GM21529 (cell line): ENCODE results near the gene SLC22A23.
A peak's percentile ranks its signal among the peaks of the same experiment; 100 is the strongest.

Experiments
- ATAC-seq: cut with Tn5 transposase; IDR thresholded peaks from one replicate; pipeline ENCODE4 v1.9.1; 2021; ENCODE audit not compliant: unreplicated experiment

The SLC22A23 gene

GRCh38 chr6:3273707-3274521, 182.9 kb downstream of the SLC22A23 start:
- no peak for ATAC-seq

DNA sequence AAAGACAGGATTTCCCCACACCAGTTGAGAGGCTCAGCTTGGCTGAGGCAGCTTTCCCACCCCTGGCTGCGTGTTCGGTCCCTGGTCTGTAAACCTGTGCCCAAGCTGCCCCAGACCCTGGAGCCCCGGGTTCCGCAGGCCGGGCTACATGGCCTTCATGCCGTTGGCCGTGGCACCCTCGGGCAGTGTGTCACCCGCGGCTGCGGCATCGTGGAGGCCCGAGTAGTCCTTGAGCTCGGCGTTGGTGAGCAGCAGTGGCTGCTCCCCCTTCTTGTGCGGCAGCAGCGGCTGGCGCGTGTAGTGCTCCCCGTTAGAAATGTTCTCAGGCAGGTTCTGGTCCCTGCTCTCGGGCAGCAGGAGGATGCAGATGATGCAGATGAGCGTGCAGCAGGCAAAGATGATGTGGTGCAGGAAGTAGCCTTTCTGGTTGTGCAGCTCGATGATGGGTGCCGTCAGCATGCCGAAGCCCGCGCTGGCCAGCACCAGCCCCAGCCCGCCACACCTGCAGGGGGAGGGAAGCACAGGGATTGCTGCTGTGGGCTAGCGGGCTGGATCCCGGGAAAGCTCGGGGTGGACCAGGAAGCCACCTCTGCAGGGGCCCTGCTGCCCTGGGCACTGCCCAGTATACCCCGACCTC, 183.8 kb downstream of the SLC22A23 start:
- no peak for ATAC-seq

DNA sequence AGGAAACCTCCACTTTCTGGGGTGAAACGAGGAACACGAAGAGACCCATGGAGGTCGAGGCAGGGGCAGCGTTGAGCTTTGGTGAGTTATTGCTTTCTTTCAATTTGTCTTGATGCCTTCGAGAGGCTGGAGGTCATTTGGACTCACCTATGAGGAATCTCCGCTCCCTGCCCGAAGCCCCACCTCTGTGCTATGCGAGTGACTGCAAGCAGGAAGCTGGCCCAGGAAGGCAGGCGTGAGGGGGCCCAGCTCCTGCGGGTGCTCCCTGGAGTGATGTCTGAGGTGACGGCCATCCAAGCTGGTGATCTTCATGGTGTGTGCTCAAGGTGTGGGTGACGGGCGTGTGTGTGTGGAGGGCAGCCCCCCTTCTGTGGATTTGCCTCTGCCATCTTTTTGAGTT, 185.1 kb downstream of the SLC22A23 start:
- ATAC-seq = no peak

- no peak for ATAC-seq
These were observed 186.6 kb downstream of the SLC22A23 start for GRCh38 chr6:3270258-3270657.

DNA sequence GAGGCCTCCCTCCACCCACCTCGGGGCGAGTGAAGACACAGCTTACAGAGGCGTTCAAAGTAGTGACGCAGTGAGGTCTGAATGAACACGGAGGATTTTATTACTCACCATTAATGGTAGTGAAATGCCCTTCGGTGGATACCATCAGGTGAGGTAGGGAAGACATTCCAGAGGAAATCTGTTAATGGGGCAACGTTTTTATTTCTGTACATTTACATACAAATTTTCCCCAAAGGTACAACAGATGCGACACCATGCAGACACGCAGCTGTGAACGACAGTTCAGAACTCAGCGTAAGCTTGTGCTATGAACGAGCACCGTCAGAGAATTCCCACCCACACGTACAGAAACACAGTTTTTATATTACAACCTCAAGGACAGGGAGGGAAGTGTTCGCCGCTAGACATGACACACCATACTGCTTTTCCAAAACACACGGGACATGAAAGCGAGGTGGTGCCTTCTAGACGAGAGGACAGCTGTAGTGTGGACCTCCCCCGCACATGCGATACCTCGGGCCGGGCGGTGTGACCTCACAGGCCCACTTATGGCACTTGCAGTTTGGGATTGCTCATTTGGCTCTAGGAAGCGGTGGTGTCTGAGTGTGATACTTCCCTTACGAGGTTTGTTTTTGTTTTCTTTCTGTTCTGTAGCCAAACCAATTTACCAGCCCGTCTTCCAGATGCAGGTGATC, 187.4 kb downstream of the SLC22A23 start:
- ATAC-seq = no peak

GRCh38 chr6:3268680-3269079, 188.2 kb downstream of the SLC22A23 start:
- no peak for ATAC-seq

DNA sequence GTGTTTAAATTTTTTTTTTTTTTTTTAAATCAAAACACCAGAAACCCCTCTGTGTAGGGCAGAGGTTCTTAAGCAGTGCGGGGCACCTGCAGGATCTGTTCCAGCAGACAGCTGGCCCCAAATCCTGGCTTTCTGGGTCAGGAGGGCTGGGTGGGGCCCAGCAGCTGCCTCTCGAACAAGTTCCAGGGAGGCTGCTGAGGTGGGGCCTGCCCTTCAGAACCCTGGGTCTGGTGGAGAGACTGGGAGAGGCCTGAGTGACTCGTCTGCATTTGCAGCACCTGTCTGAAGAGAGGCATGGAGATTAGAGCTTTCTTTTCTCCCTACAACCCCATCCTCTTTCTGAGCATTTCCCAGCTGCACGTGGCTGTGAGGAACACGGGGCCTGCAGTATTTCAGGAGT, 189.7 kb downstream of the SLC22A23 start:
- ATAC-seq = no peak

DNA sequence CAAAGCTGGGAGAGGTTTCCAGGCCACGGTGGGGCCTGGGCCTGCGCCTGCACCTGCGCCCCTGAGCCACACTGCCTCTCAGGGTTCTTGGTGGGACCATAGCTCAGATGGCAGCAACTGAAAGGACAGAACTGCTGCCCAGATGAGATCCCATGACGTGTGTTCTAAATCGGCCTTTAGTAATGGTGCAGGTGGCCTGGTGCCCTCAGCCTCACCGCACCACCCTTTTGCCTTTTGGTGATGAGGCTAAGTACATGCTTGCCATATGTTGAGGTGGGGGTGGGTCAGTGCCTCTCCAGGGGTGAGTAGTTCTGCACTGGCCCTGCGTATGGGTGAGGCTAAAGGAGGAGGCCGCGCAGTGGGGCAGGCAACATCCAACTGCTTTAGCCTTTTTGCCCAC, 190.7 kb downstream of the SLC22A23 start:
- ATAC-seq = no peak

DNA sequence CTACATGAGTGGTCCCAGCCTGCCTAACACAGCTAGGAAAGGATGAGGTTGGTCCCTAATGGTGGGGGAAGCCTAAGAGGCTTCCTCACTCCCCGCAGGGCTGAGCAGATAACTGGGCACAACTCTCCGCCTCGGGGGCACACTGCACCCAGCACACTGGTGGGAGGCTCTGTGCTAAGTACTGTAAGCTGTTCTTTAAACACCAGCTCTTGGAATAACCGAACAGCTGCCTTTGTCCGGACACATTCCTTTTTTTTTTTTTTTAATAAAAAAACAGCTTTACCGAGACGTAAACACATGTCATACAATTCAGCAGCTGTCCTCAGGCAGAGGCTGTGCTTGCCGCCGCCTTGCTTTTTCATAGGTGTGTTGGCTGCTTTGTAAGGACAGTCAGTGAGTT, 191.2 kb downstream of the SLC22A23 start:
- no peak for ATAC-seq

DNA sequence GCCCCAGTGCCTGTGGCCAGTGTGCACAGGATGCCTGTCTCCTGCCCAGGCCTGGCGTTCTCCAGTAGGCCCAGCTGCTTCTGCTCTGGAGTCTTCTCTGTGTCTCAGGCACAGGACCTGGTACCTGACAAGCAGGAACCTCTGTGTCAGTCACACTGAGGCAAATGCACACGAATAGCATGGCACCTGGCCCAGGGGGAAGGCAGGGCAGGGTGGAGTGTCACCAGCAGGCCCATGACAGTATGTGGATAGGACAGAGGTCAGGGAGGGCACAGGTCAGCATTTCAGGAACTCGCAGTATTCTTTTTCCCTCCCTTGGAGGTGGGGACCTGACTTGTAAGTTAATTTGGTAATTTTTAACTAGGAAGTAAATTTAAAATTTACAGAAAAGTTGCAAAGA, 192.5 kb downstream of the SLC22A23 start:
- no peak for ATAC-seq

DNA sequence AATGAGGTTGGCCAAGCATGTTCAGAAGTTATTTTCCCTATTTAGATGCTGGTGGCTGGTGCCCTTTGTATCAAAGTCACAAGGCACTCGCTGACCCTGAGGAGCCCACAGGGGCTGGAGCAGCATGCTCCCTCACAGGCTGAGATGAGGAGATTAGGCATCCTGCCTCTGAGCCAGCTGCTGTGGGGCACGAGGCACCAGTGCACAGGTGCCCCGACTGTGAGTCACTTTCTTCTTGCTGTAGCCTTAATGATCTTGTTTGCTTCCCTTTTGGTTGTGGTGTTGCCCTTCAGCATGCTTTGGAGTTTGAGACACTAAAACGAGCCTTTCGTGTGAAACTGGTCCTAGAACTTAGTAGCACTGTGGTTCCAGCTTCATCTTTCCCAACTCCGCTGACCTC, 193.8 kb downstream of the SLC22A23 start:
- ATAC-seq = no peak

DNA sequence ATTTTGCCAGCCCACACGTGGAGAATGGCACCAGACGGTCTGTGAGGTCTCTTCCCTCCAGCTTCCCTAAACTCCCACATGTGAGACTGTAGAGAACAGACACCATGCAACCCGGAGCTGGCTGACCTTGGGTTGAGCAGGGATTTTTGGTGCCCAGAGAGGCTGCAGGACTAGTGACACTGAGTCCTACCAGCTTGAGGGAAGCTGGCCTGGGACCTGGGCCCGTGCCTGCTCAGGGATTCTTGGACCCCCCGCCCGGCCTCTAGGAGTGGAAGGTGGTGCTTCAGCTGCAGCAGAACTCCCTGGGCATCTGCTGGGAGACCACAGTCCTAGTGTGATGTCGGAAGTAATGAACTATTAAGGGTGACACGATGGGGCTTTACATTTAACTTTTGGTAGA, 194.9 kb downstream of the SLC22A23 start:
- no peak for ATAC-seq

DNA sequence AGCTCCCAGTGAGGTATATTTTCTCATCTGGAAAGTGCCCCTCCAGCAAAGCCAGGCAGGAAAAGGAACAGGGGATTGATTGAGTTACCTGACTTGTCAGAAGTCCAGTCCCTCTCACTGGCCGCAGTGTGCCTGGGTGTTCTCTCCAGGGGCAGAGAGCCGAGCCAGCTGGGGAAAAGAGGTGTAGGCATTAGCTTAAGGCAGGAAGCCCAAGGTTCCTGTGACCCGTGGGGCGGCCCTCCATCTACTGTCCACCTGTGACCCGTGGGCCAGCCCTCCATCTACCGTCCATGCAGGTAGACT, 195.4 kb downstream of the SLC22A23 start:
- ATAC-seq = no peak

- ATAC-seq = no peak
These were observed 195.9 kb downstream of the SLC22A23 start for GRCh38 chr6:3260772-3261517.

- no peak for ATAC-seq
These were observed 196.6 kb downstream of the SLC22A23 start for GRCh38 chr6:3260296-3260695.

GRCh38 chr6:3259491-3259958, 197.3 kb downstream of the SLC22A23 start:
- peak; percentile 41 for ATAC-seq

DNA sequence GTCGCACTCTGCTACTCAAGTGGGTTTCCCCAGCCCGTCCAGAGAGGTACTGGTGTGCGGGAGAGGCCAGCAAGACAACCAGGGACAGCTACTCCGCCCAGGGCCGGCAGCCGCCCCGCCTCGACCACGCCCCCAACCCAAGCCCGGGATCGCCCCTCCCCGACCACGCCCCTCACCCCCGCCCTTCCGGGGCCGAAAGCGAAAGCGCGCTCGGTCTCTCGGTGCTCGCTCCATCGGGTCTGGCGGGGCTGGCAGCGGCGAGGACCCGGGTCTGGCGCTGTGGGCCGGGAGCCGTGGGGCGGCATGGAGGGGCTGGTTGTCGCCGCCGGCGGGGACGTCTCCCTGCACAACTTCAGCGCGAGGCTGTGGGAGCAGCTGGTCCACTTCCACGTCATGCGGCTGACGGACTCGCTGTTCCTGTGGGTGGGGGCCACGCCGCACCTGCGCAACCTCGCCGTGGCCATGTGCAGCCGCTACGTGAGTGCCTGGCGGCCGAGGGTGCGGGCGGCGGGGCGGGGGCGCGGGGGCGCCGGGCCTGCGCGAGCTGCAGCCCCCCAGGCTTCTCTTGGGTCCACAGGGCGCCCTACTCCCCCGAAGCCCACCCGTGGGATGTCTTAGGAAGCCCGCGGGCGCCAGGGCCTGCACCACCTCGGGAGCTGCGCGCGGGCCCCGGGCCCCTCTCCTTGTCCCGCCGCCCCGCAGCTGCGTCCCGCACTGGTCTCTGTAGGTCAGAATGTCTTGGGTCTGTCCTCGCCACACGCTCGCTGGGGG, 197.9 kb downstream of the SLC22A23 start, which contains the start of gene PSMG4:
TSS of gene PSMG4 (plus strand) at position 228 of the 771 bp plus-strand sequence. CDS start at position 304, 76 bp downstream.
- ATAC-seq = peak; percentile 68

DNA sequence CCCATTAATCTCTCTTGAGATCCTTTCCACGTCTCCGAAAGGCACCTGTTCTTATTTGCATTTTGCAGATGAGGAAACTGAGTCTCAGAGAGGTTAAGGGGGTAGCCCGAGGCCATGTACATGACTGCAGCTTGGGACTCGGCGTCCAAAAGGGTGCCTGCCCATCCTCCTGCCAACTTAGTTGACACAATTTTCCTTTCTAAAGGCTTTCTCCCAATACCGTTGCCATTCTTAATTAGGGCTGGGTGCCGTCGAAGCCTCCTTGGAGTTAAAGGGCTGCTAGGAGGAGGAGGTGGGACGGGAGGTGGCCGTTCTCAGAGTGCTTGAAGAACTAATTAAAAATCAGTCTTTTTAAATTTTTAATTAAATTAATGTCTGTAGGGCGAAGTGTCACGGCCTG, 198.6 kb downstream of the SLC22A23 start:
- ATAC-seq = no peak

GRCh38 chr6:3253597-3253961, 203.3 kb downstream of the SLC22A23 start:
- ATAC-seq = no peak

DNA sequence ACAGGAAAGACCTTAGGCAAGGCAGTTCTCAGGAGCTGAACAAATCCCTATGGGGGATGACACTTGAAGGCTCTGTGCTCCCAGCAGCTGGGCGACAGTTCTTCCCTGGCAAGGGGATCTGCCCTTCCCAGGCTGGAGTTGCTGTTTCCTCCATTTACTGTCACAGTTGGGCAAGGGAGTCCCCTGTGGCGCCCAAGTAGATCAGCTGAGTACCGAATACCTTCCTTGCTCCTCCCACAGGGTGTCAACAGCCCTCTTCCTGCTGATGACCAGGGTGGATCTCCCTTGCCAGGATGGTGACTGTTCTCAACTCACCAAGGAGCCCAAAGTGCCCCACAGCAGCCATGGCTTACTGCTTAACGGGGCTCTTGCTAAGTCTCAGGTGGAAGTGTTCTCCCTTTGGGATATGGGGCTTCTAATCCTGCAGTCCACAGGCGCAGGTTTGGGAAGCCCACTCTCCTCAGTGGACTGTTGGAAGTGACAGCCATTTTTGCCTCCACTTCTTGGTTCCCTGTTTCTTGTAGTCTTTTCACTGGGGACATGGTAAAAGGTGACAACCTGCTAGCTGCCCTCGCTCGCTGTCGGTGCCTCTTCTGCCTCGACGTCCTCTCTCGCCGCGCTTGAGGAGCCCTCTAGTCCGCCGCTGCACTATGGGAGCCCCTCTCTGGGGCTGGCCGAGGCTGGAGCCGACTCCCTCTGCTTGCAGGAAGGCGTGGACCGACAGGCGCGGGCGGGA, 203.8 kb downstream of the SLC22A23 start:
- ATAC-seq = no peak
